Natural killer cell (primary cell): Measurements from ENCODE around the gene OSGEP. TPM values are rescaled to one million over a fixed set of nuclear protein-coding genes. Genes with fewer than 3 reads are reported as not detected.
"Not testable (repeated sequence)": the region's sequence is repeated elsewhere in the genome, so short reads cannot be mapped to it uniquely, and the experiment has no call there.

Source experiments
- ATAC-seq, 3 donors: fragments of 150-1000 bp in 2 of 3; fragments of 200-7000 bp in 1 of 3; cut with Tn5 transposase; 1 replicate in 1 of 3; 2 replicates in 2 of 3; pipeline ENCODE4 v1.10.0; 2021; ENCODE audit warnings: mild to moderate bottlenecking in 2 of 3, moderate library complexity in 2 of 3
- DNase-seq, 2 donors: peaks; one replicate each; pipeline versions ENCODE4 v3.0.0 to v3.0.0-alpha.2; 2013 to 2021; ENCODE audit warnings: mixed read lengths in 1 of 2
- H3K27ac ChIP-seq: one replicate; pipeline ENCODE4 v1.5.1; 2013; ENCODE audit warnings: mild to moderate bottlenecking, low read length
- H3K27me3 ChIP-seq: one replicate; pipeline ENCODE4 v1.6.1; 2013; ENCODE audit warnings: low read length; ENCODE audit not compliant: control insufficient read depth, insufficient read depth
- H3K36me3 ChIP-seq: one replicate; pipeline ENCODE4 v1.6.1; 2013; ENCODE audit warnings: low read length; ENCODE audit not compliant: control insufficient read depth, insufficient read depth
- H3K4me1 ChIP-seq: one replicate; pipeline ENCODE4 v1.6.1; 2013; ENCODE audit warnings: low read length; ENCODE audit not compliant: control insufficient read depth, insufficient read depth
- H3K4me3 ChIP-seq: one replicate; pipeline ENCODE4 v1.5.1; 2013; ENCODE audit warnings: low read length
- H3K9me3 ChIP-seq: one replicate; pipeline ENCODE4 v1.6.1; 2013; ENCODE audit warnings: low read length; ENCODE audit not compliant: control insufficient read depth, insufficient read depth
- H3K27ac Mint-ChIP-seq, 2 donors: one replicate each; pipeline ENCODE4 v1.8.0; 2022; ENCODE audit warnings: mild to moderate bottlenecking in 2 of 2, mixed read lengths in 2 of 2, moderate library complexity in 1 of 2
- H3K27me3 Mint-ChIP-seq, 2 donors: one replicate each; pipeline ENCODE4 v1.8.0; 2022; ENCODE audit warnings: low read depth in 2 of 2, mixed read lengths in 2 of 2
- H3K36me3 Mint-ChIP-seq: one replicate; pipeline ENCODE4 v1.8.0; 2022; ENCODE audit warnings: mixed read lengths
- H3K4me1 Mint-ChIP-seq, 2 donors: one replicate each; pipeline ENCODE4 v1.8.0; 2022; ENCODE audit warnings: mixed read lengths in 2 of 2
- H3K4me3 Mint-ChIP-seq: one replicate; pipeline ENCODE4 v1.8.0; 2022; ENCODE audit warnings: mild to moderate bottlenecking, moderate library complexity, mixed read lengths
- H3K9me3 Mint-ChIP-seq, 2 donors: one replicate each; pipeline ENCODE4 v1.8.0; 2022; ENCODE audit warnings: mixed read lengths in 2 of 2
- CTCF ChIP-seq: fragments of 200-600 bp; IDR thresholded peaks from one replicate; pipeline ENCODE4 v1.8.0; 2022; ENCODE audit warnings: antibody characterized with exemption
- WGBS: methylation state at CpG from one replicate; pipeline ENCODE4 v1.1.7; 2013; ENCODE audit warnings: missing lambda C conversion rate; ENCODE audit not compliant: insufficient coverage; 5-methylcytosine and 5-hydroxymethylcytosine counted together
- intact Hi-C: fragments of 100-400 bp; cut with micrococcal nuclease; formaldehyde crosslinking; loops from one replicate; pipeline ENCODE4 v1.14.2; 2022
- total RNA-seq, 4 donors: library from RNA; stranded (reverse); fragments of 120-200 nt in 1 of 4; gene quantifications; one replicate each; pipeline versions ENCODE4 v1.2.3 to v1.2.4, GENCODE V29; 2013 to 2022

The OSGEP gene
- total RNA-seq, 3 donors from 2014 or later (not counting 1 experiment from before 2014, with no cell fraction given) = 60.1 to 65.4 (median 63.3) TPM

- 79% methylated on average over 7 of the region's 8 CpGs for WGBS
- Mint-ChIP-seq H3K27me3 (no peaks in the 10 kb centered on the region), H3K27ac (peak overlapping the region in 1 of 2 donors; percentile 94), H3K4me1 (peaks cover 26 to 33% of the 10 kb centered on the region in 2 donors), H3K36me3 (peaks cover 7% of the 10 kb centered on the region), H3K4me3 (no peak overlapping the region), H3K9me3 (no peaks in the 10 kb centered on the region)
- Histone ChIP-seq H3K27ac (no peak overlapping the region), H3K4me1 (peaks cover 46% of the 10 kb centered on the region), H3K36me3 (peaks cover 36% of the 10 kb centered on the region), H3K9me3 (no peaks in the 10 kb centered on the region), H3K27me3 (no peaks in the 10 kb centered on the region), H3K4me3 (no peak overlapping the region)
- TF ChIP-seq CTCF = no peak
- no peak for DNase-seq
- intact Hi-C loops = no loop called here
- ATAC-seq = no peak
Observed at GRCh38 chr14:20458031-20458789, 3.6 kb upstream of the OSGEP start.

- Histone ChIP-seq H3K4me3 (no peak overlapping the region), H3K9me3 (no peaks in the 10 kb centered on the region), H3K27ac (no peak overlapping the region), H3K36me3 (peaks cover 40% of the 10 kb centered on the region), H3K27me3 (no peaks in the 10 kb centered on the region), H3K4me1 (peaks cover 43% of the 10 kb centered on the region)
- H3K27me3 Mint-ChIP-seq = no peaks in the 10 kb centered on the region
- H3K4me1 Mint-ChIP-seq = peaks cover 21 to 40% of the 10 kb centered on the region in 2 donors
- 92% methylated on average over 13 of the region's 13 CpGs for WGBS
- no peaks in the 10 kb centered on the region for H3K9me3 Mint-ChIP-seq
- no peak overlapping the region for H3K27ac Mint-ChIP-seq
- H3K4me3 Mint-ChIP-seq = no peak overlapping the region
- no peak for TF ChIP-seq CTCF
- DNase-seq = no peak
- peaks cover 7% of the 10 kb centered on the region for H3K36me3 Mint-ChIP-seq
- intact Hi-C loops = no loop called here
- no peak for ATAC-seq
Observed at GRCh38 chr14:20456971-20457370, 2.4 kb upstream of the OSGEP start.

- no peak overlapping the region for H3K27ac Mint-ChIP-seq
- peak in 1 of 2 donors; percentile 90 for DNase-seq
- no peaks in the 10 kb centered on the region for H3K9me3 Mint-ChIP-seq
- H3K4me3 Mint-ChIP-seq = no peak overlapping the region
- H3K27ac ChIP-seq = peak overlapping the region; percentile 89
- H3K36me3 Mint-ChIP-seq = peaks cover 7% of the 10 kb centered on the region
- ATAC-seq = peak; percentile 60 to 84 (median 62)
- intact Hi-C loops = loop anchor here (1.0 to 2.0 kb wide), 5 partner anchors 13 to 227 kb away; partner anchors contain the start of genes PARP2, PNP and TEP1
- WGBS = under 1% methylated on average over 38 of the region's 39 CpGs
- no peaks in the 10 kb centered on the region for H3K9me3 ChIP-seq
- H3K27me3 ChIP-seq = no peaks in the 10 kb centered on the region
- peaks cover 11 to 32% of the 10 kb centered on the region in 2 donors for H3K4me1 Mint-ChIP-seq
- peaks cover 48% of the 10 kb centered on the region for H3K36me3 ChIP-seq
- H3K4me1 ChIP-seq = peaks cover 36% of the 10 kb centered on the region
- no peaks in the 10 kb centered on the region for H3K27me3 Mint-ChIP-seq
- no peak for TF ChIP-seq CTCF
- H3K4me3 ChIP-seq = peak overlapping the region; percentile 79
Observed at GRCh38 chr14:20455355-20456300, 1.0 kb upstream of the OSGEP start.

- peak overlapping the region in 1 of 2 donors; percentile 37 for H3K27ac Mint-ChIP-seq
- not testable (repeated sequence) for H3K27me3 ChIP-seq
Observed at GRCh38 chr14:20452831-20453230, 1.8 kb downstream of the OSGEP start.

More at GRCh38 chr14:20452831-20453230, 1.8 kb downstream of the OSGEP start:
- intact Hi-C loops, ATAC-seq, H3K4me3 ChIP-seq, H3K9me3 Mint-ChIP-seq, DNase-seq, H3K27ac ChIP-seq, H3K27me3 Mint-ChIP-seq, H3K36me3 Mint-ChIP-seq, H3K9me3 ChIP-seq: not testable (repeated sequence)
- H3K4me1 Mint-ChIP-seq = peaks cover 0 to 16% of the 10 kb centered on the region in 2 donors
- H3K4me3 Mint-ChIP-seq = peak overlapping the region; percentile 50
- Histone ChIP-seq H3K4me1 (peaks cover 26% of the 10 kb centered on the region), H3K36me3 (peaks cover 52% of the 10 kb centered on the region)
- WGBS = 97% methylated on average over 8 of the region's 8 CpGs
